ENCODE results near the gene RIN3.

The RIN3 gene

DNA sequence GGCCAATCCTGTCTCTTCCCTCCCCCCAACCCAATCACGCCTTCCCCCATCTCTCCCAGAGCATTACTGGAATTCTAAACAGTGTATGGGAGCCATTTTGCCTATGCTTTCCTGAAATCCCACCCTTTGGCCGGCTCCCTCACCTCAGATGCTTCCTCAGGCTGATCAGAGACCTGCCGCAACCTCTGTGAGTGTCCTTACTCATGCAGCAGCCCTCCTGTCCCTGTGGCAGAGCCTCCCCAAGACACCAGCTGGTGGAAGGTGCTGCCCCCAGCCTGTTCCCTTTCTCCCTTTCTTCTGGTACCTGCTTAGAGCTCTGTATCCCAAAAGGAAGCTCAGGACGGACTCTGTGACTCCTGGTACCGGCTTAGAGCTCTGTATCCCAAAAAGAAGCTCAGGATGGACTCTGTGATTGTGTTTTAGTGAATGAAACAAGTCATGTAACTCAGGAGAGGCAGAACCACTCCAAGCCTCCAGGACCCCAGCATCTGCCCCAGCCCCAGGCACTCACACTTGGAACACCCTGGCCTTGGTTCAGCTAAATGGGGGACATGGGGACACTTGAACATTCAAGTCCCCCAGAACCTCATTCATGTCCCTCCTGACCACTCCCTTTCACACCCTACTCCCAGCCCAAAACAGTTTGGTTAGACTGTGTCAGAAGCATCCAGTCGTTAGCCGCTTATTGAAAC, 29.3 kb upstream of the RIN3 start:
- no peak for DNase-seq

DNA sequence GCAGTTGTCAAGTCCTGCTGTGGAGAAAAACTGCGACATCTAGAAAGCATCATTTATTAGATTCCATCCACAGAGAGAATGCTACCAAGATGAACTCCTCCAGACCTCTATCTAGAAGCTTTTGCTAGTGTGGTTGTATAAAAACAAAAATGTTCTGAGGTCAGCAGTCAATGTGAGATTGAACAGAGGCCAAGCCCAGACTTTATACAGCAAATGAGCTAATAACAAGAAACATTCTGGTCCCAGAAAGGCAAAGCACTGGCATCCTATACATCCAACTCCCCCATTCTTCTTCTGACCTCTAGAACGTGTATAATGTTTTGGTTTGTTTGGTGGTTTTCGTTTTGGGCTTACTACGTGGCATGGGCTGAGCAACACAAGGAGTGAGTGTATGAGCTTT, 26.7 kb upstream of the RIN3 start:
- DNase-seq: no peak

DNA sequence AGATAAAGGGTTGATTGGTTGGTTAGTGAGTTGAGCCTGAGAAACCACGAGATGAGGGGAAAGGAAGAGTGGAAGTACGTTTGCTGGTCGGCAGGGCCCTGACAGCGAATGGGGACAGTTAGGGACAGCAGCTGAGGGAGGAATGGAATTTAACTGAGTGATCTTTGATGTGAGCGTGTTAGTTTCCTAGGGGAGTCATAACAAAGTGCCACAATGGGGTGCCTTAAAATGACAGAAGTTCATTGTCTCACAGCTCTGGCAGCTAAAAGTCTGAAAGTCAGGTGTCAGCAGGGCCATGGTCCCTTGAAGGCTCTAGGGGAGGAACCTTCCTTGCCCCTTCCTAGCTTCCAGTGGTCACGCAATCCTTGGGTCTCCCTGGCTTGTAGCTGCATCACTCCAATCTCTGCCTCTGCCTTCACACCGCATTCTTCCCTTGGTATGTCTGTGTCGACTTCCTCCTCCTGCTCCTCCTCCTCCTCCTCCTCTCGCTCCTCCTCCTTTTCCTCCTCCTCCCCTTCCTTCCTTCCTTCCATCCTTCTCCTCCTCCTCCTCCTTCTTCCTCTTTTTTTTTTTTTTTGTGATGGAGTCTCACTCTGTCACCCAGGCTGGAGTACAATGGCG, 26.0 kb upstream of the RIN3 start:
- no peak for DNase-seq

DNA sequence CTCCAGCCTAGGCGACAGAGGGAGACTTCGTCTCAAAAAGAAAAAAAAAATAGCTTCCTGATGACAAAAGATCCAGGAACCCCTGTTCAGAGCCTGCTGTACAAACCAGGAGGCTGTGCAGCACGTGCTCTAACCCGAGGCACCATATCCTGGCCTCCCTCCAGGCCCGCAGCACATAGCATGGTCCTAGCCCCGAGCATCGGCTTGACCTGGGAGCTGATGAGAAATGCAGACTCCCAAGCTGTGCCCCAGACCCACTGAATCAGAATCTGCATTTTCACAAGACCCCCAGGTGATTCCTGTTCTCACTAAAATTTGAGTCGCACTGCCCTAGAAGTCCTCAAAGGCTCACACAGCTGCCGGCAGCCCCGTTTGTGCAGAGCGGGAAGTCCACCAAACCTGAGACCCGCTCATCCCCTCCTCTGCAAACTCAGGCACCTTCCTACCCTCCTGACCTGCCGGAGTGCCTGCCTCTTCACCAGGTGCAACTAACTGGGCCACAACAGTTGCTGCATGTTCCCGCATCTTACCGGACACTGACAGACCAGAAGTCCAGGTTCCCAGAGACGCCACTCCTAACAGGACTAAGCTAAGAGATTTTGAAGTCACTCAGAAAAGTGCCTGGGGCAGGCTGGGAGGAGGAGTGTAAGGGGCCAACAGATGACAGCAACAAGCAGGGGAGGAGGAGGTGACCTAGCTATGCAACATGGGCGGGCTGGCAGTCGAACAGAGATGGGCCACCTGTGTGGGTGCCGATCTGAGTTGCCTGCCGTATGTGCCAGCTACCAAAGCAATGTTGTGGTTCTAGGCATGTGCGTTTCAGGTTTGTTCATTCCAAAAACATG, 24.0 kb upstream of the RIN3 start:
- DNase-seq: peak; percentile 13

DNA sequence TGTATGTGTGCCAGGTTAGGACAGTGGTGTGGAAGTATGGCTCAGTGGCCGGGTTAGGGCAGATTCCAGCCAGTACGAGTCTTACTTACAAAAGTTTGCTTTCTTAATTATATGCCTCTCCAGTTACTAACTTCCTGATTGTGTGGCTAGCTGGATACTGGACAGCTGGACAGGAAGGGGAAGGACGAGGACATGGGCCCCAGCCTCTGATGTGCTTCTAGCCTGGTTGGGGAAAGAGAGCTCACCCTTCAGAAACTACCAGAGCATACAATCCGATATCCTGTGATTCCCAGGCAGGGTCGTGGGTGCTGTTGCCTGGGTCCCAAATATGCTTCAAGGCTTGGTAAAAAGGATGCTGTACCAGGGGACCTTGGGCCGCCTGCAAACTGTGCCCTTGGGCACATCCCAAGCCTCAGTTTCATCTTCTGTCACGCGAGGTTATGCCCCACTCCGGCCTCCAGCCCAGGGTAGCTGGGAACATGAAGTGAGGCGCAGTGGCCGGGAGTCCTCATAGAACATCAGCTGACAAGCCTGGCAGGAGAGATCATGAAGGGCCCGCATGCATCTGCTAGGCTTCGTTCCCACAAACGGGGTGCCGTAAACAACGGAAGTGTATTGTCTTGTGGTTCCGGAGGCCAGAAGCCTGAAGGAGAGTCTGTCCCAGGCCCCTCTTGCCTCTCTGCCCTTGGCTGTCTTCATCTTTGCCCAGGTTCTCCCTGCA, 23.2 kb upstream of the RIN3 start:
- DNase-seq: no peak

DNA sequence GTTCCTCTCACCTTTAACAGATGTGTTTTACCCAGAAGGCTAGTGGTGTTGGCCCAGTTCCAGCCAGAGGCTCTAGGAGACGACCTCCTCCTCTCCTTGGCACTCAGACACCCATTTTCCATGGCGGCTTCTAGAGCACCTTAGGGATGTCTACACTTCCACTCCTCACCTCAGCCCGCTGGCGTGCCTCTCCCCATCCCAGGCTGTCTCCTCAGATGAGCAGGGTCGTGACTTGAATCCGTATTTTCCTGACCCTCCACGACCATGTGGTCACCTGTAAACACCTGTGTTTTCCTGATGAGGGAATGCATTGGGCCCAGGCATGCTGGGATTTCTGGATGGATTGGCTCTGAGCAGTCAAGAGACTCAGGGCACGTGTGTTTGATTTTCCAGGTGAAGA, 21.8 kb upstream of the RIN3 start:
- DNase-seq: no peak

DNA sequence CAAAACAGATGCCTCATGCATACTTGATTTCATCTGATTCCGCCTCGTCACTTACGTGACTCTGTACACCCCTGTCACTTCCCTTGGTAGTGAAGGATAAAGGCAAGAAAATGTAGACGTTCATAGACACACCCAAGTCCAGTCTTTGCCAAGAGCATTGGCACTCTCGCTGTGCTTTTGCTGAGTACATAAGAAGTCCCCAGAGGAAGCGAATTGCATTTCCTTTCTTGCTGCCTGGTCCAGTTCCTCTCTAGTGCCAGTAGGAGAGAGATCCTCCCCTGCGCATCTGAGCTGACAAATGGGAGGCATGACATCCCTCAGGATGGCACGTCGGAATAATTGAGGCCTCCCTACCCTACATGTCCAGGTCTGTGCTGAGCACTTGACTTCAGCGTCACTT, 21.3 kb upstream of the RIN3 start:
- DNase-seq: no peak

DNA sequence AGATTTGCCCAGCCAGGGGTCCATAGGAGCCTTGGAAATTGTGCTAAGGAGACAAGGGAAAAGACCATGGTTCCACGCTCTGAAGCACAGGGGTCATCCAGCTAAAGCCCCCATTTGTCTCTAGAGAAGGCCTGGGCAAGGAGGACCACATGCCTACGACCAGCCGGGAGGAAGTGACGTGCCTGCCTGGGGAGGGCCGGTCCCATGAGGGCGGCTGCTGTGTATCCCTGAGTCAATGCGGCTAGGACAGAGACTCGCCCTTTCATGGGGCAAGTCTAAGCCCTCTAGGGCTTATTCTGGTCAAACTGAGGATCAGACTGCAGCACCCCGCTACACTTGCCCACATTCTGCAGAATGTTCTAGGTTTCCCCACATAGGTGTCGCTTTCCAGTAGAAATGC, 20.6 kb upstream of the RIN3 start:
- DNase-seq: no peak

DNA sequence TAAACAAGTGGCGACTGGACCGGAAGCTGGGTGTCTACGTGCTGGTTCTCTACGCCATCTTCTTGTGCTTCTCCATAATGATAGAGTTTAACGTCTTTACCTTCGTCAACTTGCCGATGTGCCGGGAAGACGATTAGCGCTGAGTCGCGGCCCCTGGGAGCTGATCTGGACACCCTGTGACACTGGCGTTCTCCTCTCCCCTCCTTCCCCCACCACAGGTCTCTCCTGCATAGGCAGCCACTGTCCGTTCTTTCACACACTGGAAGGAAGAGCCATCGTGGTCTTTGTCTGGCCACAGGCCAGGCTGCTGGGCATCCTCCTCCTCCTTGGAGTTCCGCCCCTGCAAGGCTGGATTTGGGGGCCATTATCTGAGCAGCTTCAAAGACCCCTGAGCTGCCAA, 20.1 kb upstream of the RIN3 start:
- no peak for DNase-seq

DNA sequence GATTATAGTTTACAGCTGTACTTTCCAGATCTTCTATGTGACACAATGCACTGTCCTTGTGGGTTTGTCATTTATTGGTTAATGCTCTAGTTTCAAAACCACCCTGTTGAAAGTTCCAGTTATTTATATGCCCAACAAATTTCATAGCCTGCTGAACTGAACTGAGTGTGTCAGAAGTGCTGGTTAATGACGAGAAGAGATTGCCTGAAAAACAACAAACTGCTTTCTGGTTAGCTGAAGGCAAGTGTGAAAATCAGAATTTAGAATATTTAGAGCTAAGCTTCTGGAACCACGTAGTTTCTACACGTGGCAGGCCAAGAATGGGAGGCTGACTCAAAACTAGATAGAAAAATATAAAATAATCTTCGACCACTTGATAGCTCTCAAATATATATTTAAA, 19.1 kb upstream of the RIN3 start:
- DNase-seq: no peak

DNA sequence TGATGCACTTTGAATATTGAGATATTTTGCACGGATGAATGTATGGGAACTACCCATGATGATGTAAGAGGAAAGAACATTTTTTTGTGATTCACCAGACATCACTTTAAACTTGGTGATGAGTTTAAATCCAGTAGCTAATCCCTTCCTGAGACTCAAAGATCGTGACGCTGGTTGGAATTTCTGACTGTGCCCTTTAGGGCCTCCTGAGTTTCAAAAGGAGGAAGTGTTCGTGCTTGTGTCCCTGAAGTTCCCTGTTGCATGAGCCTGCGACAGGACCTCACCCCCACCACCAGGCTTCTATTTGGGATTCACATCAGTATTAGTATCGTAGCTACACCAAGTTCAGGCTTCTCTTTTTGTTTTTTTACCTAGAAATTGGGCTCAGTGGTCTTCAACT, 18.6 kb upstream of the RIN3 start:
- DNase-seq: no peak

DNA sequence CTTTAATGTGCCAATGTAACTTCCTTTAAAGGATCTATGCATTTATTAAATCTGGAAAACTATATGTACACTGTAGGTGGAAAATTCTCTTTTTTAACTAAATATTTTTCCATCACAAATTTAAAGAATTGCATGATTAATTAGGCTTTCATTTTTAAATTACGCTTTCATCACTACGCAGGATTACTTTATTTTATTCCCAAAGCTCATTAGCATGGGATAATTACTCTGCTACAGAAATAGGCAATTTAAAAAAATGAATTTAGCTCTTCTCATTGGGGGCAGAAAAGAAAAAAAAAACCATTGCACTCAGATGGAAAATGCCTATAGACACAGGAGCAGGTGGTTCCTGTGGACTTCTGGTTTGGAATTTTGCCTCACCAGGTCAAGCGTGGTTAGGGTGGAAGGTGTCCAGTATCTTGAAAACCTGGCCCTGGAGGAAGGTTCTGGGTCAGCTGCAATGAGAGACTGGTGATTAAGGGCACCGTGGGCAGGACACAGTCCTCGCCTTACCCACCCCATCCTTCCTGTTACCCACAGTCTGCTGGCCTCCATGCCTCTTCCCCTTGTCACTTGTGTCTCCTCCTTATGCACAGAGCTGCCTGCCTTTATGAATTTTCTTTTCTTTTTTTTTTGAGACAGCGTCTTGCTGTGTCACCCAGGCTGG, 17.3 kb upstream of the RIN3 start:
- no peak for DNase-seq

DNA sequence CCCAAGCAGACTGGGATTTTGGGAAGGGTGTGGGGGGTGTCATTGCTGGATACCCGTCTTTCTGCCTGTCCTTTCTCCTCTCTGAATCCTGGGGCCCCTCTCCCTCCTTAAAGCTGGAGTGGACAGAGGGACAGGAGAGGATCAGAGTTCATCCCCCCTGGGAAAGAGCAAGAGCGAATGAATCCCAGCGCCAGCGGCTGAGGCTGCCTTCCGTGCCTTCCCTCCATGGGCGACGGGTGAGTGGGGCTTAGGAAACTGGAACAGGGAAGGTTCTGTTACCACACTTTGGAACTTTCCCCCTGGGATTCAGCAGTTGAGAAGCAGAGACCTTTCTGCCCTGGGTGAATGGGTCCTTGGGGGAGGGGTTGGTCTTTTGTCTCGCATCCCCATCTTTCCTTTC, 16.2 kb upstream of the RIN3 start:
- no peak for DNase-seq

DNA sequence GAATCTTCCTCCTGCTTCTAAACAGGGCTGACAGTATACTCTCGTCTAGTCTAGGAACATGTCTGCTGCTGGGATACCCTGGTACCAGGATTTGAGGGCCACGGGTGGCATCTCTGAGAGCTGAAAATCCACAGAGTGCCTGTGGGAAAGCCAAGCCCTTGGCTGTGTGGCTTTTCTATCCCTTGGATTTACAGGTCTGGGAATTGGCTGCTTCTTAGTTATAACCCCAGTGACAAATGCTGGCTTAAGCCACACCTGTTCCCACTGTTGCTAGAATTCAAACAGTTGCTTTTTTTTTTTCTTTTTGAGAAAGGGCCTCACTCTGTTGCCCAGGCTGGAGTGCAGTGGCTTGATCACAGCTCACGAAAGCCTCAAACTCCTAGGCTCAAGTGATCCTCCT, 14.3 kb upstream of the RIN3 start:
- DNase-seq: no peak

DNA sequence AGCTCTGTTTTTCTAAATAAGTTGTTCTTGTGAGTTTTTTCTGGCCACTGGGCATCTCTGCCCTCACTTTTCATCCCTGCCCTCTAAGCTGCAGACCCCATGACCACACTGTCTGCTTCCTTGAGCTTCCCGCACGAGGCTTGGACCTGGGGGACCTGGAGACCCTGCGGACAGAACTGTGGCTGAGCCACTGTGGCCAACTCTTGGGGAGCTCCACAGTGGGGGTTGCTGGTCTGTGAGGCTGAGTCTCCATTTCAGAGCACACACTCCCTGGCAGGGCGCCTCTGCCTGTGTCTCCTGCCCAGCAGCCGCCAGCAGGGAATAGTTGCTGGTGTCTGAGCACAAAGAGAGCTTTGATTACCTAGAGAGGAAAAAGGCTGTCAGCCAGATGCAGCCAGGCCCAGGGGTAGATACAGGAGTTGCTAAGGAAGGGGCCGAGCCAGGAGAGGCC, 13.1 kb upstream of the RIN3 start:
- DNase-seq: no peak

DNA sequence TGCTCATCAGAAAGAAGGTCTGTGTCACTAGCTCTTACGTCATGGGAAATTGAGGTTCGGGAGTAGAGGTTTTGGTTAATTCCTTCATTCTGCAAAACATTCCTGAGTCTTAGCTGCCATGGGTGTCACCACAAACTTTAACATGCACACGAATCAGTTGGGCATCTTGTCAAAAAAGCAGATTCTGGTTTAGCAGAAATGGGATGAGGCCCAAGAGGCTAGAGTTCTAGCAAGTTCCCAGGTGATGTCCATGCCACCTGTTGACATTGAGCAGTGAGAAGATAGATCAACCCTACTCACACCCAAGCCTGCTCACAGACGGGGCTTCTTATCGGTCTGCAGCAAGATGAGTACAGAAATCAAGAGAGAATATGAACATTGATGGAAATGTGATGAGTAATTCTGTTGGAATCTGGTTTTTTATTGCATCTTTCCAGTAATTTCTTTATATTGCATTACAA, 11.7 kb upstream of the RIN3 start:
- DNase-seq: no peak

DNA sequence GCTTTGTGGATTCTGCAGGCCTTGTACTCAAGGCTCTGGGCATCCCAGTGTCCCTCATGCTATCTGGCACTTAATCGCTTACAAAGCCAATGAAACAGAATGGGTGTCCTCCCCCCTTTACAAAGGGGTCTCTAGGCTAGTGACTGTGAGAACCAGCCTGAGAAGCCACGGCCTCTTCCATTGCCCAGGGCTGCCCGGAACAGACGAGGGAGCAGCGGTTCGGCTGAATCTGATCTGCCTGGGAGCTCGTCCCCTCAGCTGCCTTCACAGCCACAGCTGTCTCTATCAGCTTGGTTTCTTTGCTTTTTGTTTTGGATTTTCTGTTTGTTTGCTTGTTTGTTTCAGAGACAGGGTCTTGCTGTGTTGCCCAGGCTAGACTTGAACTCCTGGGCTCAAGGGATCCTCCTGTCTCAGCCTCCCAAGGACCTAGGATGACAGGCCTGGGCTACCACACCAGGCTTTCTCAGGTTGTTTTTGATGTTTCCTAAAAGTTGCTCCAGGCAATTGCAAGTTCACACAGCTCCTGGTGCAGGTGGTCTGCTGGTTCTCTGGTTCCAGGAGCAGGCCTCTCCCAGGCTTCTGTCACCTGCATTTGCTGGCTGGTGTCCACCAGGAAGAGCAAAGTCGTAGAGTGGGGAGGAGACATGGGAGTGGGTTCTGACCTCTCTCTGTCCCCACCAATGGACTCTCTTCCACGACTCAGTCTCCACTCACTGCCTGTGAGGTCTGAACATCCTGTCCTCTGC, 10.9 kb upstream of the RIN3 start:
- DNase-seq: no peak

DNA sequence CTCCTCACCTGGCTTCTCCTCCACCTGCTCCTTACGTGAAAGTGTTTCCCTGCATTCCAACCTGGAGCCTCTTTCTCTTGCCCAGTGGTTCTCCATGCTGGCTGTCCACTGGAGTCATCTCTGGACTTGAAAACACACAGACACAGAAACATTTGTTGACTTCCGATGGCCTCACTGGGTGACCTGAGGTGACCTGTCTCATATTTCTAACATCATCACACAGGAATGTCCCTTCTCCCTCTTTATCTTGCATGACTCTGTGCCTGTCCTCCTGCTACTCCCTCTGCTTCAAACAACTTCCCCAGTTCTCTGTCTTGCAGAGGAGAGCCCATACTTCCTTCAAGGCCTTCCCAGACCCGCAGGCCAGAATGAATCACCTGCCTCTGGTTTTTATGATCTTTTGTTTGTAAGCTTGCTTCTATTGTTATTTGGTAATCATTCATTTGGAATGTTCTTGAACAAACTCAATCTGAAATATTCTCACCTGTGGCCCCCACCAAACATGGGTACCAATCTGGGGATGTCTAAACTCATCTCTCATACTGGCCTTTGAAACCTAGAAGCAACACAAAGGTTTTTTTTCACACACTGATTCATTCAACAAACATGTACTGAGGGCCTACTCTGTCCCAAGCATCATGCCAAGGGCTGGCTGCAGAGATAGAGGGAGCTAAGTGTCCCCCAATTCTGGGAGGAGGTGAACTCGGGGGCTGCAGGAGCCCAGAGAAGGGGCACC, 9.7 kb upstream of the RIN3 start:
- no peak for DNase-seq

DNA sequence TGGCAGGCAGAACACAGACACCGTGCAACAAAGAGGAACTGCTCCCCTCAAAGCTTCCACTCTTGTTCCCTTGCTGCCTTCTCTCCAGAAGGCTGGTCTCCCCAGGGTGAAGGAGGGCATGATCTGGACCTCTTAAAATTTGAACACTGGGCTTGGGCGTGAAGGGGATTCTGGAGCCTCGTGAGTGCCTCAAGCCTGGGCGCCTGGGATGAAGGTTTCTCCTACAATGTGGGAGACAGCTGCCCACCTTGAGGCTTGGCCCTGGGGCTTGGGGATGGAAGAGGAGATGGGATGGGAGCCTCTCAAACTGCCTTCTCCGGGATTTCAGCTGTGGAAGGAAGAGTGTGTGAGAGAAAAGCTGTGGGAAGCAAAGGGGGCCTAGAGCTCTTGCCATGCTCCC, 7.8 kb upstream of the RIN3 start:
- DNase-seq: no peak

DNA sequence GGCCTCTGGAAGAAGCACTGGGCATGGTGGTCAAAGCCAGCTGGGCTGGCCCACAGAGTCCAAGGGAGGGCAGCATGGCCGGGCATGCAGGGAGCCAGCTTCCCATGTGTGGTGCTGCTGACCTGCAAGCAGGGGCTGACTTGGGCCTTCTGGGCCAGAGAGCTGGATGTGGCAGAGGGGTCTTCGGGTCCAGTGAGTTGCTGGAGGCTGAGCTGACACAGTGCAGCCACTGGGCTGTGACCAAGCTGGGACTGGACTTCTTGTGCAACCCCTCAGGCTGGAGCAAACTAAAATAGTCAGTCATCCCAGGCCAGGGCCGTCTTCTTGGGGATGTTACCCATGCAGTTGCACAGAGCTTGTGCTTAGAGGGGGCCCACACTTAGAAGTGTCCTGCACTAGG, 7.3 kb upstream of the RIN3 start:
- no peak for DNase-seq

Data from right kidney (tissue), 1 donor.